Measurements from ENCODE around the gene SP6. TPM values are rescaled to one million over a fixed set of nuclear protein-coding genes. Genes with fewer than 3 reads are reported as not detected.

The SP6 gene
- total RNA-seq, 4 donors from 2014 or later = 0.56 to 5.9 (median 0.96) TPM

DNA sequence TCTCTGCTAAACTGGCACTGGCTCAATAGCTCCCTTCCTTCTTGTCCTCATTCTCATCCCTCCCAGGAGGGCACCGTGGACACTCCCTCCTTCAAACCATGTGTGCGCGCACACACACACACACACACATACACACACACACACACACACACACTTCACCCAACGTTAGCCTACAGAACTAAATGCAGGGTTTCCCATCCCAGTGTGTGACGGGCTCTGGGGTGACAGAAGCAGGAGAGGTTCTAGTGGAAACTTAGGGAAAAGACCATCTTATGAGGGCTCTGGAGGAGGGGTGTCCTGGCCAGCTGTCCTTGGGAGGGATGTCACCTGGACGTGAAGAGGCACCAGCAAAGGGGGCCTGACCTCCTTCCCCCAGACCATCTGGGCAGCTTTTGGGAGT lies 49.1 kb downstream of the SP6 start:
- H3K27ac ChIP-seq = no peak overlapping the region
- H3K4me1 ChIP-seq = no peaks in the 10 kb centered on the region
- no peak overlapping the region for H3K4me3 ChIP-seq (replicated peaks in 1 of 3)
- 43 to 47% methylated on average over 6 of the region's 6 CpGs for WGBS, 2 donors
- no peak for DNase-seq
- H3K9me3 ChIP-seq = no peaks in the 10 kb centered on the region
- H3K27me3 ChIP-seq = no peaks in the 10 kb centered on the region
- TF ChIP-seq, protein P1, sequence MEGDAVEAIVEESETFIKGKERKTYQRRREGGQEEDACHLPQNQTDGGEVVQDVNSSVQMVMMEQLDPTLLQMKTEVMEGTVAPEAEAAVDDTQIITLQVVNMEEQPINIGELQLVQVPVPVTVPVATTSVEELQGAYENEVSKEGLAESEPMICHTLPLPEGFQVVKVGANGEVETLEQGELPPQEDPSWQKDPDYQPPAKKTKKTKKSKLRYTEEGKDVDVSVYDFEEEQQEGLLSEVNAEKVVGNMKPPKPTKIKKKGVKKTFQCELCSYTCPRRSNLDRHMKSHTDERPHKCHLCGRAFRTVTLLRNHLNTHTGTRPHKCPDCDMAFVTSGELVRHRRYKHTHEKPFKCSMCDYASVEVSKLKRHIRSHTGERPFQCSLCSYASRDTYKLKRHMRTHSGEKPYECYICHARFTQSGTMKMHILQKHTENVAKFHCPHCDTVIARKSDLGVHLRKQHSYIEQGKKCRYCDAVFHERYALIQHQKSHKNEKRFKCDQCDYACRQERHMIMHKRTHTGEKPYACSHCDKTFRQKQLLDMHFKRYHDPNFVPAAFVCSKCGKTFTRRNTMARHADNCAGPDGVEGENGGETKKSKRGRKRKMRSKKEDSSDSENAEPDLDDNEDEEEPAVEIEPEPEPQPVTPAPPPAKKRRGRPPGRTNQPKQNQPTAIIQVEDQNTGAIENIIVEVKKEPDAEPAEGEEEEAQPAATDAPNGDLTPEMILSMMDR (IDR thresholded peaks at IDR 0.05) = no peak
- no peak for TF ChIP-seq POLR2A (IDR thresholded peaks at IDR 0.05)
- H3K36me3 ChIP-seq = no peaks in the 10 kb centered on the region
- intact Hi-C loops (cut with DNase I) = loop anchor here (10.0 kb wide), 1 partner anchor 137 kb away; no protein-coding TSS in a partner anchor

DNA sequence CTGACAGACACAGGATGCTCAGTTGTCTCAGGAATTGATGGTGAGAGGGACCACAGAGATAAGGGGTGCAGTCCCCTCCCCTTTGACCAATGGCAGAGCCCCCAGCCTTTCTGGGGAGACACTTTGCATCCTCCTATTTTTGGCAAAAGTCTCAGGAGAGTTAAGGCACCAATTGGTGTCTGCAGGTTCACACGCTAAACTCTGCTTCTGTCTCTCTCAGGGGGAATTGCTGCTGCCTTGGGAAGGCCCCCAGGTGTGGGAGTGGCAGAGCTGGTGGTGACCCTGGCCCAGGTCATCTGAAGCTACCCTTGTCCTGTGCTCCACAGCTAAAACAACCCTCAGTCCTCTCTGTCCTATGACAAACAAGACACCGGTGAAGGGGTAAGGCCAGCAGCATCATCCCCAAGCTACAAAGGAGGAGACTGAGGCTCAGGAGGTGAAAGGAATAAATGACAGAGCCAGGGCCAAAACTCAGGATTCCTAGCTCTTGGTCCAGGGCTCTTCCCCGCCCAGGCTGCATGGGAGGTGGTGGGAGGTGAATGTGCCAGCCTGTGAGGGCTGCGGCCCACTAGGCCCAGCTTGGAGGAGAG lies 49.7 kb downstream of the SP6 start:
- Histone ChIP-seq H3K27ac (no peak overlapping the region), H3K9me3 (no peaks in the 10 kb centered on the region), H3K4me3 (replicated peaks in 1 of 3) (no peak overlapping the region), H3K4me1 (no peaks in the 10 kb centered on the region), H3K36me3 (no peaks in the 10 kb centered on the region), H3K27me3 (no peaks in the 10 kb centered on the region)
- DNase-seq = no peak
- 83 to 87% methylated on average over 3 to 4 of the region's 4 CpGs for WGBS, 2 donors
- TF ChIP-seq, protein P1 (IDR thresholded peaks at IDR 0.05) = no peak
- no peak for TF ChIP-seq POLR2A (IDR thresholded peaks at IDR 0.05)
- intact Hi-C loops (cut with DNase I) = loop anchor here (10.0 kb wide), 1 partner anchor 136 kb away; no protein-coding TSS in a partner anchor

- no peaks in the 10 kb centered on the region for H3K4me1 ChIP-seq
- WGBS, 2 donors = 85% methylated on average over 9 to 12 of the region's 12 CpGs
- H3K27me3 ChIP-seq = no peaks in the 10 kb centered on the region
- no peaks in the 10 kb centered on the region for H3K36me3 ChIP-seq
- H3K27ac ChIP-seq = no peak overlapping the region
- intact Hi-C loops (cut with DNase I) = loop anchor here (10.0 kb wide), 1 partner anchor 136 kb away; no protein-coding TSS in a partner anchor
- H3K4me3 ChIP-seq (replicated peaks in 1 of 3) = no peak overlapping the region
- DNase-seq = no peak
- no peaks in the 10 kb centered on the region for H3K9me3 ChIP-seq
- TF ChIP-seq, protein P1 (IDR thresholded peaks at IDR 0.05) = no peak
- TF ChIP-seq POLR2A (IDR thresholded peaks at IDR 0.05) = no peak
Observed at GRCh38 chr17:47800686-47801085, 50.3 kb downstream of the SP6 start.

- peaks cover 4% of the 10 kb centered on the region for H3K27me3 ChIP-seq
- no peak overlapping the region for H3K4me3 ChIP-seq (replicated peaks in 1 of 3)
- H3K9me3 ChIP-seq = no peaks in the 10 kb centered on the region
- no peaks in the 10 kb centered on the region for H3K4me1 ChIP-seq
- 53 to 56% methylated on average over 2 of the region's 2 CpGs for WGBS, 2 donors
- H3K36me3 ChIP-seq = no peaks in the 10 kb centered on the region
- intact Hi-C loops (cut with DNase I) = no loop called here
- TF ChIP-seq, protein P1 (IDR thresholded peaks at IDR 0.05) = no peak
- TF ChIP-seq POLR2A (IDR thresholded peaks at IDR 0.05) = no peak
- no peak for DNase-seq
- H3K27ac ChIP-seq = no peak overlapping the region
Observed at GRCh38 chr17:47797797-47798196, 53.2 kb downstream of the SP6 start.

Other genes with a start within 250 kb of the SP6 start
- 100 to 1,000 TPM; 134 to 207 (median 170) TPM for gene KPNB1, start 201.2 kb downstream of the SP6 start, total RNA-seq
- gene TBKBP1, start 157.0 kb downstream of the SP6 start, total RNA-seq = 10 to 100 TPM in 2 of 4 donors, 1 to 10 TPM in 2; 8.2 to 11.0 (median 10.0) TPM
- 1 to 10 TPM in 2 of 4 donors, under 1 TPM in 2; 0.40 to 2.9 (median 0.87) TPM for gene TBX21, start 117.9 kb downstream of the SP6 start, total RNA-seq
- gene OSBPL7, start 29.4 kb downstream of the SP6 start, total RNA-seq = 10 to 100 TPM; 12.7 to 18.0 (median 14.7) TPM
- 10 to 100 TPM; 36.1 to 51.9 (median 39.1) TPM for gene MRPL10, start 19.6 kb downstream of the SP6 start, total RNA-seq
- gene LRRC46, start 19.5 kb downstream of the SP6 start, total RNA-seq = 1 to 10 TPM in 2 of 4 donors, under 1 TPM in 1, not detected in 1; 0.44 to 3.2 (median 2.0) TPM
- 10 to 100 TPM; 37.0 to 71.5 (median 49.1) TPM for gene SCRN2, start 9.9 kb downstream of the SP6 start, total RNA-seq
- gene SP2, start 45.1 kb upstream of the SP6 start, total RNA-seq = 10 to 100 TPM in 3 of 4 donors, 1 to 10 TPM in 1; 7.1 to 14.1 (median 12.3) TPM
- 100 to 1,000 TPM in 1 of 4 donors, 10 to 100 TPM in 3; 47.3 to 103 (median 78.9) TPM for gene PNPO, start 90.4 kb upstream of the SP6 start, total RNA-seq
- 100 to 1,000 TPM in 3 of 4 donors, 10 to 100 TPM in 1; 63.6 to 150 (median 127) TPM for gene PRR15L, start 106.7 kb upstream of the SP6 start, total RNA-seq
- gene CDK5RAP3, start 120.0 kb upstream of the SP6 start, total RNA-seq = 100 to 1,000 TPM; 165 to 221 (median 193) TPM
- gene COPZ2, start 186.6 kb upstream of the SP6 start, total RNA-seq = 10 to 100 TPM; 19.3 to 55.8 (median 45.2) TPM
- 100 to 1,000 TPM; 123 to 168 (median 131) TPM for gene NFE2L1, start 197.2 kb upstream of the SP6 start, total RNA-seq

Data from thyroid gland (tissue), 4 donors.